Heart left ventricle (tissue), 16 donors: ENCODE measurements around the gene TRIM29. TPM values are rescaled to one million over a fixed set of nuclear protein-coding genes. Genes with fewer than 3 reads are reported as not detected.
A peak's percentile ranks its signal among the peaks of the same experiment; 100 is the strongest.

ENCODE experiments used
- ATAC-seq, 4 donors: fragments of 200-7000 bp; cut with Tn5 transposase; one replicate each; pipeline ENCODE4 v1.9.1; 2020 to 2022; ENCODE audit warnings: moderate library complexity in 4 of 4, mild to moderate bottlenecking in 3 of 4, moderate number of reproducible peaks in 1 of 4
- DNase-seq, 5 donors: peaks; one replicate each; pipeline ENCODE4 v3.0.0-alpha.2; 2020
- H3K27ac ChIP-seq, 12 donors: fragments of 200-600 bp; sonication (generic) in 4 of 12; one replicate each; pipeline versions ENCODE4 v1.5.0 to v1.8.0; 2016 to 2022; ENCODE audit warnings: mild to moderate bottlenecking in 2 of 12
- H3K27me3 ChIP-seq, 9 donors: fragments of 200-600 bp; sonication (generic) in 2 of 9; one replicate each; pipeline versions ENCODE4 v1.5.1 to v1.8.0; 2016 to 2022; ENCODE audit warnings: mild to moderate bottlenecking in 3 of 9
- H3K36me3 ChIP-seq, 9 donors: fragments of 200-600 bp; sonication (generic) in 2 of 9; one replicate each; pipeline versions ENCODE4 v1.5.0 to v1.8.0; 2018 to 2022; ENCODE audit warnings: mild to moderate bottlenecking in 2 of 9
- H3K4me1 ChIP-seq, 12 donors: fragments of 200-600 bp; sonication (generic) in 4 of 12; one replicate each; pipeline versions ENCODE4 v1.5.0 to v1.8.0; 2016 to 2022; ENCODE audit warnings: mild to moderate bottlenecking in 3 of 12
- H3K4me3 ChIP-seq, 12 donors: fragments of 200-600 bp; sonication (generic) in 4 of 12; one replicate each; pipeline versions ENCODE4 v1.5.0 to v1.8.0; 2017 to 2022; ENCODE audit warnings: mild to moderate bottlenecking in 9 of 12, moderate library complexity in 4 of 12
- H3K9me3 ChIP-seq, 12 donors: fragments of 200-600 bp; sonication (generic) in 4 of 12; one replicate each; pipeline versions ENCODE4 v1.5.0 to v1.8.0; 2016 to 2022; ENCODE audit warnings: mild to moderate bottlenecking in 1 of 12
- POLR2A ChIP-seq, 2 donors: fragments of 450-650 bp; IDR thresholded peaks; one replicate each; pipeline ENCODE4 v1.6.1; 2017; ENCODE audit warnings: antibody characterized with exemption in 2 of 2, mild to moderate bottlenecking in 2 of 2, moderate library complexity in 2 of 2
- WGBS, 4 donors: extraction: QIAGEN DNeasy Blood & Tissue Kit in 2 of 4; methylation state at CpG; one replicate each; pipeline versions ENCODE4 v1.1.5 to v1.1.7; 2013 to 2018; 5-methylcytosine and 5-hydroxymethylcytosine counted together
- intact Hi-C, 10 donors: fragments of 100-400 bp; cut with DNase I; formaldehyde crosslinking; loops; one replicate each; pipeline versions ENCODE4 v1.11.1 to v1.14.2; 2022
- polyA plus RNA-seq, 2 donors: library from polyadenylated mRNA; stranded (reverse); fragments of 200-250 nt; gene quantifications; one replicate each; pipeline ENCODE4 v1.2.3, GENCODE V29; 2013
- total RNA-seq, 9 donors: library from RNA; depleted of rRNA in 2 of 9; stranded (reverse); fragments of >200 nt in 2 of 9; fragmentation: NEBNext Ultra II Directional in 3 of 9; extraction: Animal tissue kit (Norgen Biotek cat#: 25700) in 3 of 9; gene quantifications; one replicate each; pipeline versions ENCODE4 v1.1.0 to v1.2.4, GENCODE V29; 2016 to 2023
- TF ChIP-seq, protein P1 (sequence below), 12 donors: fragments of 200-600 bp; sonication (generic) in 4 of 12; IDR thresholded peaks; one replicate each; pipeline versions ENCODE4 v1.5.0 to v1.8.0; 2018 to 2022; ENCODE audit warnings: antibody characterized with exemption in 12 of 12, mild to moderate bottlenecking in 5 of 12
- donor health status: ischemic (EF 13 %, LVEDD 7.1; RV severe dilation, severe dysfunction).
- donor health status: healthy with polysubstance abuse.
- donor health status: DM: no; HTN: yes; CAD: no.
- donor health status: DM: no; HTN: no; CAD: no.
- donor health status: ischemic (EF 25% LVEDD 6.9; RV normal size, moderate dysfunction).
- donor health status: ischemic (EF 25% LVEDD 5.7; RV mildly dilated, moderate dysfunction).
- donor health status: healthy.
- donor health status: DM: yes; HTN: yes; CAD: no.
- donor health status: ischemic (EF 35%, LVEDD 5.7; RV mildly dilated, moderate dysfunction).
- donor health status: nonischemic (EF 11% LVEDD 7.7; RV severe dilation, severe dysfunction).
- donor health status: DM: yes; HTN: yes; CAD: no.
- donor health status: PGD.
- donor health status: ischemic (EF 29% LVEDD 5.4; RV normal size, mild dysfunction).
- donor health status: nonischemic (EF 23%, LVEDD 6.1; RV moderate dilation, normal function).

Gene TRIM29
- total and polyA plus RNA-seq, 11 donors, result 0.14 to 6.4 (median 0.56) TPM; not detected in 8

DNA sequence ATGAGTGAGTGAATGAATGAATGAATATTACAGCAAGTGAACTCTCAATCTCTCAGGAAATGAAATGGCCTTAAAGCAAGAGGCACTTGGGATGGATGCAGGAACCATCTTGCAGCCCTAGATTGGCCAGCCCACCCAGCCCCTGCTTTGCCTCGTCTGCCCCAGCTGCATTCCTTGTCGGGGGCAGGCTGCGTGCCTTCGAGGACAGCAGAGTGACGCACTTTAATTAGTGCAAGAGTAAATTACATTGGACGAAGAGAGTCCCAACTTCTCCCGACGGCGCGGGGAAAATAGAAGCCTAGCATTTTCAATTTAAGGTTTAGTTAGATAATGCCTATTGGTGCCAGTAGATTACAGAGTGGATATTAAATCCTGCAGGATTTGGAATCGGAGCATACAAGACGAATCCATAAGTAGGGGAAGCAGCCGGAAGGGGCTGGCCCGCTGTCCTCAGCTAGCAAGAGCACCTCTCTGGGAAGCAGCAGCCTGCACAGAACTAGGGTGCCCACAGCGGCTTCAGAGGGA is 33.8 kb downstream of the TRIM29 start:
- no peak for DNase-seq
- Histone ChIP-seq H3K36me3 (no peaks in the 10 kb centered on the region), H3K4me1 (no peaks in the 10 kb centered on the region), H3K27ac (no peak overlapping the region), H3K4me3 (no peak overlapping the region), H3K9me3 (no peaks in the 10 kb centered on the region), H3K27me3 (peaks cover 0 to 39% (median 0%) of the 10 kb centered on the region in 9 donors)
- ATAC-seq, result no peak
- intact Hi-C loops, result loop anchor here in 2 of 10 donors (10.0 kb wide), 2 partner anchors 369 to 379 kb away; partner anchors contain the start of gene NECTIN1 (in 1 of the 2)
- WGBS, 4 donors, result 65 to 87% (median 74%) methylated on average over 15 of the region's 15 CpGs
- no peak for TF ChIP-seq POLR2A (IDR thresholded peaks at IDR 0.05)

DNA sequence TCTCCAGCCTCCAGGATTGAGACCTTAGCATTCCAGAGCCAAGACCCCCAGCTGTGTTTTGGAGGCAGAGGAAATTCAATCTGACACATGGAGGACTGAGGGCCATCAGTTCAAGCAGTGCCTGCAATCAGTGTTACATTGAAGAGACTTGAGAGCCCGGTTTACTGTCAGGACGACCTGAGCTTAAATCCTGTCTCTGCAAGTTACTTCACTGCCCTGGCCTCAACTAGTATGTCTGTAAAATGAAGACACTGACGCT is 35.1 kb downstream of the TRIM29 start:
- no peak for ATAC-seq
- intact Hi-C loops, result loop anchor here in 2 of 10 donors (10.0 kb wide), 2 partner anchors 368 to 378 kb away; partner anchors contain the start of gene NECTIN1 (in 1 of the 2)
- Histone ChIP-seq H3K27ac (no peak overlapping the region), H3K9me3 (no peaks in the 10 kb centered on the region), H3K36me3 (no peaks in the 10 kb centered on the region), H3K27me3 (peaks cover 0 to 50% (median 0%) of the 10 kb centered on the region in 9 donors), H3K4me1 (no peaks in the 10 kb centered on the region), H3K4me3 (no peak overlapping the region)
- DNase-seq, result no peak
- WGBS, 4 donors, result 51 to 85% (median 66%) methylated on average over 3 of the region's 3 CpGs
- TF ChIP-seq POLR2A (IDR thresholded peaks at IDR 0.05), result no peak
- TF ChIP-seq, protein P1, sequence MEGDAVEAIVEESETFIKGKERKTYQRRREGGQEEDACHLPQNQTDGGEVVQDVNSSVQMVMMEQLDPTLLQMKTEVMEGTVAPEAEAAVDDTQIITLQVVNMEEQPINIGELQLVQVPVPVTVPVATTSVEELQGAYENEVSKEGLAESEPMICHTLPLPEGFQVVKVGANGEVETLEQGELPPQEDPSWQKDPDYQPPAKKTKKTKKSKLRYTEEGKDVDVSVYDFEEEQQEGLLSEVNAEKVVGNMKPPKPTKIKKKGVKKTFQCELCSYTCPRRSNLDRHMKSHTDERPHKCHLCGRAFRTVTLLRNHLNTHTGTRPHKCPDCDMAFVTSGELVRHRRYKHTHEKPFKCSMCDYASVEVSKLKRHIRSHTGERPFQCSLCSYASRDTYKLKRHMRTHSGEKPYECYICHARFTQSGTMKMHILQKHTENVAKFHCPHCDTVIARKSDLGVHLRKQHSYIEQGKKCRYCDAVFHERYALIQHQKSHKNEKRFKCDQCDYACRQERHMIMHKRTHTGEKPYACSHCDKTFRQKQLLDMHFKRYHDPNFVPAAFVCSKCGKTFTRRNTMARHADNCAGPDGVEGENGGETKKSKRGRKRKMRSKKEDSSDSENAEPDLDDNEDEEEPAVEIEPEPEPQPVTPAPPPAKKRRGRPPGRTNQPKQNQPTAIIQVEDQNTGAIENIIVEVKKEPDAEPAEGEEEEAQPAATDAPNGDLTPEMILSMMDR (IDR thresholded peaks at IDR 0.05), result no peak

DNA sequence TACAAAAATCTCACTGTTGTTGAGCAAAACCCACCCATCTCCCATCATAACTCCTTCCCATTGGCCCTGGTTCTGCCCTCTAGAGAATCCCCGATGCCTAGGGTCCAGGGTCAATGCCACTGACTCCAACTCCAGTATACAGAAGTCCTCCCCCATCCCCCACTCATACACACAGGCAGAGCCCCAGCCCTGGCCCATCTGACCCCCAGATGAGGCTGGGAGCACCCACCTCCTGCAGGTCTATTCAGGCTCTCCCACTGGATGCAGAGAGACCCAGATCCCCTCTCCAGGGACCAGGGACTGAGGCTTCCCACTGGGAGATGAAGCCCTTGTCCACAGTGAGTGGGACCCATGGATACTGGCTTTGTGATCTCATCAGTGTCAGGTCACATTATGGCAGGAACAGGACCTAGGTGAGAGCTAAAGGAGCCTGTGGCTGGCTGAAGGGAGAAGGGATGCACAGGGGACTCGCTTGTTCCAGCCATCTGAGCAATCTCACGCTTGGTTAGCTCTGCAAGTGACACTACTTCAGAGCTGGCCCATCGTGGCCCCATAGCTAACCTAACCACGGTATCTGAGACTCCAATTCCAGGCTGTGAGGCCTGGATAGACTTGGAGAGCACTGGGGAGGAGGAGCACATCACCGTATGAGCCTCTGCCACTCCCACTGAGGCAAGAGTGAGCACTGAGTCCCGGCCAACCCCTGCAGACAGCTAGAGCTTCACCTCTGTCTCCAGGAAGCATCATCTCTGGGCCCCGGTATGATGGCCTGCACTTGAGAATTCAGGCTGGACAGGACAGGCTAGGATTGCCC is 35.7 kb downstream of the TRIM29 start:
- TF ChIP-seq, protein P1 (IDR thresholded peaks at IDR 0.05), result no peak
- TF ChIP-seq POLR2A (IDR thresholded peaks at IDR 0.05), result no peak
- H3K4me3 ChIP-seq, result no peak overlapping the region
- no peaks in the 10 kb centered on the region for H3K9me3 ChIP-seq
- peaks cover 0 to 45% (median 0%) of the 10 kb centered on the region in 9 donors for H3K27me3 ChIP-seq
- WGBS, 4 donors, result 78 to 86% (median 81%) methylated on average over 3 to 8 of the region's 8 CpGs
- no peak overlapping the region for H3K27ac ChIP-seq
- ATAC-seq (no peak), DNase-seq (peak in 1 of 5 donors; percentile 21)
- no peaks in the 10 kb centered on the region for H3K36me3 ChIP-seq
- no peaks in the 10 kb centered on the region for H3K4me1 ChIP-seq
- intact Hi-C loops, result loop anchor here in 2 of 10 donors (10.0 kb wide), 2 partner anchors 367 to 377 kb away; partner anchors contain the start of gene NECTIN1 (in 1 of the 2)

DNA sequence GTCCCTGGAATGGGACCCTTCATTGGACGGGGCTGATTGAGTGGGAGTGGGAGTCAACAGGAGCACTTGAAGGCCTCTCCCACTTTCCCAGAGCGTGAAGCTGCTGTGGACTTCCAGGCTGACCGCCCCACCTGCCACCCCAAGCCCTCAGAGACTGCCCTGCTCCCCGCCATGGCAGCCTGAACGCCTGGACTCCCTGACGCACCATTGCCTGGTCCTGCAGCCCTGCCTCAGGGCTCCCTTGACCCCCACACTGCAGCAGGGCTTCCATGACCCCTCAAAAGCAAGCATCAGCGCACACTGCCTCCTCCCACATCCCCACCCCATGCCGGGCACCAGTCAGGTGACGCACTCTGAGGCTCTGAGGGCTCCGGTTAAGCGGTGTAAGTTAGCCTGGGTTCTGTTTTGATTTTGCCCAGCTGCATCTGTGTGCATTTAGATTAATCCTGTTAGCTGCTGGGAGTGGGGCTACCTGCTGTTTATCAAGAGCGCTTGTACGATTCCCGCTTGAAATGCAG is 39.4 kb downstream of the TRIM29 start:
- intact Hi-C loops, result no loop called here
- ATAC-seq, result no peak
- no peak overlapping the region for H3K27ac ChIP-seq
- 73 to 85% (median 76%) methylated on average over 11 to 14 of the region's 14 CpGs for WGBS, 4 donors
- H3K27me3 ChIP-seq, result peaks cover 0 to 52% (median 0%) of the 10 kb centered on the region in 9 donors
- DNase-seq, result peak in 1 of 5 donors; percentile 15
- H3K9me3 ChIP-seq, result no peaks in the 10 kb centered on the region
- H3K36me3 ChIP-seq, result no peaks in the 10 kb centered on the region
- H3K4me3 ChIP-seq, result no peak overlapping the region
- no peaks in the 10 kb centered on the region for H3K4me1 ChIP-seq
- TF ChIP-seq, protein P1 (IDR thresholded peaks at IDR 0.05), result no peak
- no peak for TF ChIP-seq POLR2A (IDR thresholded peaks at IDR 0.05)
